ENCODE results near the gene LRRC49. TPM values are rescaled to one million over a fixed set of nuclear protein-coding genes. Genes with fewer than 3 reads are reported as not detected.

Gene LRRC49
- total RNA-seq, 1 donor from 2014 or later: 4.7 TPM

DNA sequence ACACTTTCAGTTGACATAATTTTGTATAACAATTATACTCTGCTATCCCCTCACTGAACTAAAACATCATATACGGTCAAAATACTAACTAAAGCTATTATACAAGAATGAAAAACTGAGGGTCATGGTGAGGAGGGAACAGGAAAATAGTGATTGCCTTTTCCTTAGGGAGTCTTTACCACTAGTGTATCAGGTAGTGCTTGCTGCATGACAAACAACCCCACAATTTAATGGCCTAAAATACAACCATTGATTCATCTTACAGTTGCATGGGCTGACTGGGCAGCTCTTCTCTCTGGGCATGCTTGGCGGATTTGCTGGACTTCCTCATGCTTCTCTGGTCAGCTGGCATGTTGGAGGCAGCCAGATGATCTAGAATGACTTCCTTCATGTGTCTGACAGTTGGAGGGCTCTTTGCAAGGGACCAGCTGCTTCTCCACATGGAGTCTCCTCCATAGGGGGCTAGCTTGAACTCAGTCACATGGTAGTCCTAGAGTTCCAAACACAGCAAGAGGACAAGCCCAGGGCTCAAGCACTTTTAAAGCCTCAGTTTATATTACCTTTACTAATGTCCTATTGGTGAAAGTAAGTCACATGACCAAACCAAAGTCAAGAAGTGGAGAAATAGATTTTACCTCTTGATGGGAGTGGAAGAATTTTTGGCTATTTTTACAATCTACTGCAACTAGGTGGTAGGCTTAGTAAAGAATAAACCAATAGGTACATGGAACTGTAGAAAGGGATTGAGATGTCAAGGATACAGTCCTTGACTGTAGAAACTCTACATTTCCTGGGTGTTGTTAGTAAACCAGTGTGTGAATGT is 19.2 kb upstream of the LRRC49 start:
- no peaks in the 10 kb centered on the region for H3K27me3 ChIP-seq (ENCODE audit: control insufficient read depth, insufficient read depth, low read length)
- TF ChIP-seq CTCF (IDR thresholded peaks at IDR 0.05; ENCODE audit: insufficient read depth, low read length, severe bottlenecking): no peak
- no peak for DNase-seq (ENCODE audit: low read depth)
- no peak for FAIRE-seq
- no peaks in the 10 kb centered on the region for H3K36me3 ChIP-seq (ENCODE audit: control insufficient read depth, insufficient read depth, low read length)
- no peak overlapping the region for H3K4me3 ChIP-seq (ENCODE audit: low read depth, low read length)

DNA sequence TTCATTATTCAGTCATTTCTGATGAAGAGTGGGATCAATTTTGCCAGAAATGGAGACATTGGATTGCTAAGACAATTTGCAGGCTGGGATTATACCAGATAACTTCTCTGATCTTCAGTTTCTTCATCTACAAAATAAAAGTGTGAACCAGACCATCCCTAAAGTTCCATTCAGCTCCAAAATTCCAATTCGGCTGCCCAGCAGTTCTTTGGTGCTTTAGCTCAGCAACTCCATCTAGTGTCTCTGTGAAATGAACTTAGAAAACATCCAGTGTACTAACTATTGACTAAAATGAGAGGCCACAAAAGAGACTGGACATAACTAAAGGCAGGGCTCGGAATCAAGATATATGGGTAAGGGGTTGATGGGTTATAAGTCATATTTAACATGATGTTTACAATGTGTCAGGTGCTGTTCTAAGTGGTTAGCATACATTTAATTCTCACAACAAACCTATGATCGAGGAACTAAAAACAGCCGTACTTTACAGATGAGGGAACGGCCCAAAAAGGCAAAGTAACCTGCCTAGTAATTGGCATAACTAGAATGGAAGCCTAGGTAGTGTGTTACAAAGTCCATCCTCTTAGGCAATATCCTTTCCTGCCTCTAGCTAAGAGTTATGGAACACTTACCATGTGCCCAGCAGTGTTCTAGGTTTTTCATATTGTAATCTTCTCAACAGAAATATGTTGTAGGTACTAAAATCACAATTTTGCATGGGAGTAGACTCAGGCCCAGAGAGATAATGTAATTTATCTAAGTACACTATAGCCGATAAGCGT is 17.4 kb upstream of the LRRC49 start:
- Histone ChIP-seq H3K27me3 (ENCODE audit: control insufficient read depth, insufficient read depth, low read length) (no peaks in the 10 kb centered on the region), H3K36me3 (ENCODE audit: control insufficient read depth, insufficient read depth, low read length) (no peaks in the 10 kb centered on the region), H3K4me3 (ENCODE audit: low read depth, low read length) (no peak overlapping the region)
- DNase-seq (ENCODE audit: low read depth) (peak; percentile 39), FAIRE-seq (no peak)
- TF ChIP-seq CTCF (IDR thresholded peaks at IDR 0.05; ENCODE audit: insufficient read depth, low read length, severe bottlenecking): peak; percentile 28

DNA sequence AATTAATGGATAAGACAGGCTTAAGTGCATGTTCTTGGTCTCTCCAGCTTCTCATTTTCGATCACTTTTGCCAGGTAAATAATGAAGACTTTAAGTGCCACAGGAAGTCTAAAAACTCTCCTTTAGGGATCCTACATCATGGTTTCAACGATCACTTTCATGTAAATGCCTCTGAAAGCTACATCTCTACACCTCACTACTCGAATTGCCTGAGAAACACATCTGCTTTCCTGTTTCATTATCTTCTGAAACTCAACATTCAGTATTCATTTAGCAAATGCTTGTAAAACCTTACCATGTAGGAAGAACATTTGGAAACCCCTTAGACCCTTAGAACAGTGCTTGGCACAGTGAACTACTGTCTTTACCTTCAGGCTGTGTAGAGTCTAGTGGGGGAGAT is 16.6 kb upstream of the LRRC49 start:
- TF ChIP-seq CTCF (IDR thresholded peaks at IDR 0.05; ENCODE audit: insufficient read depth, low read length, severe bottlenecking): no peak
- FAIRE-seq: no peak
- DNase-seq (ENCODE audit: low read depth): no peak
- H3K27me3 ChIP-seq (ENCODE audit: control insufficient read depth, insufficient read depth, low read length): no peaks in the 10 kb centered on the region
- H3K36me3 ChIP-seq (ENCODE audit: control insufficient read depth, insufficient read depth, low read length): no peaks in the 10 kb centered on the region
- H3K4me3 ChIP-seq (ENCODE audit: low read depth, low read length): no peak overlapping the region

GRCh38 chr15:70876683-70877082 is 15.9 kb upstream of the LRRC49 start:
- Histone ChIP-seq H3K36me3 (ENCODE audit: control insufficient read depth, insufficient read depth, low read length) (no peaks in the 10 kb centered on the region), H3K27me3 (ENCODE audit: control insufficient read depth, insufficient read depth, low read length) (no peaks in the 10 kb centered on the region), H3K4me3 (ENCODE audit: low read depth, low read length) (no peak overlapping the region)
- FAIRE-seq: peak; percentile 62
- no peak for DNase-seq (ENCODE audit: low read depth)
- no peak for TF ChIP-seq CTCF (IDR thresholded peaks at IDR 0.05; ENCODE audit: insufficient read depth, low read length, severe bottlenecking)

DNA sequence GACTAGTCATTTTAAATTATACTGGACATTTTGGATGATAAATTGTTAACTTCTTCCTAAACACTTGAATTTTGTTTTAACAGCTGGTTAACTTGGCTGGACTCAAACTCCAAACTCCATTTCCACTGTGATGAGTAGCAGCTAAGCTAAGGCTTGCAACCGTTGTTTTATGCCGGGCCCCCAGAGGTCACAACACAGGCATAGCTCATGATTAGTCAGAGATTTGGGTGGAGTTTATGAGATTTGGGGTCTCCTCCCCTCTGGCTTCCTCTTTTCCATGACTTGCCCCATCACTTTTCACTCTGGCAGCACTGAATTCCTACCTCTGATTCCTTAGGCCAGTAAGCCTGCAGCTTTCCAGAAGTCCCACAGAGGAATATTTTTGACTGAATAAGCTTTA is 13.2 kb upstream of the LRRC49 start:
- TF ChIP-seq CTCF (IDR thresholded peaks at IDR 0.05; ENCODE audit: insufficient read depth, low read length, severe bottlenecking): no peak
- Histone ChIP-seq H3K4me3 (ENCODE audit: low read depth, low read length) (no peak overlapping the region), H3K27me3 (ENCODE audit: control insufficient read depth, insufficient read depth, low read length) (no peaks in the 10 kb centered on the region), H3K36me3 (ENCODE audit: control insufficient read depth, insufficient read depth, low read length) (no peaks in the 10 kb centered on the region)
- FAIRE-seq (no peak), DNase-seq (ENCODE audit: low read depth) (no peak)
